GM19452 (cell line): ENCODE results near the gene RBM20.
"Not testable (repeated sequence)": the region's sequence is repeated elsewhere in the genome, so short reads cannot be mapped to it uniquely, and the experiment has no call there.

Source experiments
- ATAC-seq: cut with Tn5 transposase; IDR thresholded peaks from one replicate; pipeline ENCODE4 v1.9.1; 2021; ENCODE audit not compliant: unreplicated experiment

Gene RBM20

GRCh38 chr10:110864662-110865140, 220.6 kb downstream of the RBM20 start:
- peak; percentile 57 for ATAC-seq

- no peak for ATAC-seq
Observed at GRCh38 chr10:110865186-110865808, 221.2 kb downstream of the RBM20 start.

- ATAC-seq, result peak; percentile 21
Observed at GRCh38 chr10:110865809-110866482, 221.8 kb downstream of the RBM20 start.

- not testable (repeated sequence) for ATAC-seq
Observed at GRCh38 chr10:110867011-110867806, 223.1 kb downstream of the RBM20 start.

GRCh38 chr10:110867807-110868465, 223.8 kb downstream of the RBM20 start:
- no peak for ATAC-seq

GRCh38 chr10:110868981-110869380, 224.8 kb downstream of the RBM20 start:
- ATAC-seq, result no peak

- no peak for ATAC-seq
Observed at GRCh38 chr10:110870823-110871297, 226.7 kb downstream of the RBM20 start.

- peak; percentile 74 for ATAC-seq
Observed at GRCh38 chr10:110871298-110872084, 227.4 kb downstream of the RBM20 start, which contains the start of gene PDCD4. PDCD4 (plus strand) TSS chr10:110871928; CDS start chr10:110876028, 4,100 bp downstream.

- peak; percentile 40 for ATAC-seq
Observed at GRCh38 chr10:110872145-110872983, 228.2 kb downstream of the RBM20 start.

GRCh38 chr10:110872984-110873923, 229.1 kb downstream of the RBM20 start:
- ATAC-seq, result no peak

GRCh38 chr10:110873951-110874350, 229.8 kb downstream of the RBM20 start:
- no peak for ATAC-seq

- no peak for ATAC-seq
Observed at GRCh38 chr10:110876000-110876399, 231.9 kb downstream of the RBM20 start.

GRCh38 chr10:110876788-110877187, 232.7 kb downstream of the RBM20 start:
- no peak for ATAC-seq

- ATAC-seq, result no peak
Observed at GRCh38 chr10:110880012-110880411, 235.9 kb downstream of the RBM20 start.

GRCh38 chr10:110881247-110881646, 237.1 kb downstream of the RBM20 start:
- no peak for ATAC-seq

GRCh38 chr10:110881905-110882304, 237.8 kb downstream of the RBM20 start:
- ATAC-seq, result no peak

- no peak for ATAC-seq
Observed at GRCh38 chr10:110883924-110884323, 239.8 kb downstream of the RBM20 start.
